Stimulated activated CD4-positive, alpha-beta T cell treated with anti-CD3 and anti-CD28 coated beads, Interleukin-1b, Interleukin-23, amount 100 ng/mL, for 24 hours (primary cell): ENCODE measurements around the gene PPM1A.
"Not testable (repeated sequence)": the region's sequence is repeated elsewhere in the genome, so short reads cannot be mapped to it uniquely, and the experiment has no call there.

Source experiments
- DNase-seq, 4 experiments: peaks; one replicate each; pipeline ENCODE4 v3.0.0-alpha.2; 2020; ENCODE audit warnings: low read depth in 4 of 4, low spot score in 1 of 4

Gene PPM1A

GRCh38 chr14:60317609-60318008 lies 68.6 kb downstream of the PPM1A start:
- no peak for DNase-seq

- not testable (repeated sequence) for DNase-seq
Observed at GRCh38 chr14:60320860-60321259, 71.8 kb downstream of the PPM1A start.

GRCh38 chr14:60323199-60323896 lies 74.3 kb downstream of the PPM1A start:
- DNase-seq, result no peak

- DNase-seq, result no peak
Observed at GRCh38 chr14:60324837-60325236, 75.8 kb downstream of the PPM1A start.

- no peak for DNase-seq
Observed at GRCh38 chr14:60326274-60326673, 77.3 kb downstream of the PPM1A start.

GRCh38 chr14:60327447-60328331 lies 78.7 kb downstream of the PPM1A start:
- peak in 3 of 4 experiments; percentile 11 to 22 (median 21) for DNase-seq

- no peak for DNase-seq
Observed at GRCh38 chr14:60328583-60328982, 79.6 kb downstream of the PPM1A start.

GRCh38 chr14:60329274-60329673 lies 80.3 kb downstream of the PPM1A start:
- DNase-seq, result no peak

GRCh38 chr14:60331201-60332045 lies 82.4 kb downstream of the PPM1A start:
- peak; percentile 64 to 79 (median 72) for DNase-seq

- DNase-seq, result no peak
Observed at GRCh38 chr14:60332046-60332399, 83.0 kb downstream of the PPM1A start.

- no peak for DNase-seq
Observed at GRCh38 chr14:60332869-60333268, 83.8 kb downstream of the PPM1A start.

- DNase-seq, result no peak
Observed at GRCh38 chr14:60339571-60339970, 90.5 kb downstream of the PPM1A start.

GRCh38 chr14:60343571-60344071 lies 94.6 kb downstream of the PPM1A start:
- no peak for DNase-seq

GRCh38 chr14:60344751-60345150 lies 95.7 kb downstream of the PPM1A start:
- no peak for DNase-seq

GRCh38 chr14:60346706-60347105 lies 97.7 kb downstream of the PPM1A start:
- DNase-seq, result no peak

- no peak for DNase-seq
Observed at GRCh38 chr14:60348211-60348610, 99.2 kb downstream of the PPM1A start.
